ENCODE results near the gene IDH2.

DNA sequence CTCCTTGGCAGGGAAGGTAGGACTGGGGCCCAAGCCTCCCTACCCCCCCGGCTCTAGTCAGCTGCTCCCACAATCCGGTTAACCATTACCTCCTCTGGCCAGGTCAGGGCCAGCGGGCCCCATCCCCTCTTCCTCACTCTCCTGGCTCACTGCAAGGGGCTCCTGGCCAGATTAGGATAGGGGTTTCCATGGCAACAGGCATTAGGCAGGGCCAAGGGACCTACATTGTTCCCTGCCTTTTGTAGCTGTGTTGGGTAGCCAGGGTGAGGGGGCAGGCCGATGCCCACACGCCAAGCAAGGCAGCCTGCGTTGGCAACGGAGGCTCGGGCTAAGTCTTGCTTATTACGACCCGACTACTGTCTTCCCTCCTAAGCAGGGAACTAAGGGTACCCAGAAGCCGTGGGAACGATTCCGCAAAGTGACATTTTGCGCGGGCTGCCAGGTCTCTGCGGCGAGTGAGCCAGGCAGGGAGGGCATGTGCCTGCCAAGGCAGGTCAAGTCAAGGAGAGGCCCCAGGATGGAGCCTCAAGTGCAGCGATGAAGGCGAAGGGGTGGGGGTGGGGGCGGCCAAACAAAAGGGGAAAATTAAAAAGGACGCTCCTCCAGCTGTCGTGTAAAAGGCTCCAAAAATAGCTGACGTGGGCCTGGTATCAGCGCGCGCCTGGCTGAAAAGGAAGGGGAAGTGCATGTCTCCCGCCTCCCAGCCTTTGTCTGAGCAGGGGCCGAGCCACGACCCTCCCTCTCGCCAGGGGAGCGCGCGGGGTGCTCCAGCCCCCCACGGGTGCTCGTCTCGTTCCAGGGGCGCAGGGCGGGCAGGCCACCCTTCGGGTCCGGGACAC, 919 bp downstream of the IDH2 start:
- no peak for TF ChIP-seq GATA2 (IDR thresholded peaks at IDR 0.05; ENCODE audit: low read depth, low read length)
- TF ChIP-seq GATA3 (IDR thresholded peaks at IDR 0.05; ENCODE audit: low read depth, low read length), result no peak

All from SH-SY5Y (cell line).